ENCODE results near the gene RAB30. TPM values are rescaled to one million over a fixed set of nuclear protein-coding genes. Genes with fewer than 3 reads are reported as not detected.

RAB30 gene
- 5.1 to 7.3 TPM (median 5.7 TPM) in 5 replicates for total RNA-seq (2022; extraction: Qiagen RNA extraction; ENCODE audit: low read depth)

DNA sequence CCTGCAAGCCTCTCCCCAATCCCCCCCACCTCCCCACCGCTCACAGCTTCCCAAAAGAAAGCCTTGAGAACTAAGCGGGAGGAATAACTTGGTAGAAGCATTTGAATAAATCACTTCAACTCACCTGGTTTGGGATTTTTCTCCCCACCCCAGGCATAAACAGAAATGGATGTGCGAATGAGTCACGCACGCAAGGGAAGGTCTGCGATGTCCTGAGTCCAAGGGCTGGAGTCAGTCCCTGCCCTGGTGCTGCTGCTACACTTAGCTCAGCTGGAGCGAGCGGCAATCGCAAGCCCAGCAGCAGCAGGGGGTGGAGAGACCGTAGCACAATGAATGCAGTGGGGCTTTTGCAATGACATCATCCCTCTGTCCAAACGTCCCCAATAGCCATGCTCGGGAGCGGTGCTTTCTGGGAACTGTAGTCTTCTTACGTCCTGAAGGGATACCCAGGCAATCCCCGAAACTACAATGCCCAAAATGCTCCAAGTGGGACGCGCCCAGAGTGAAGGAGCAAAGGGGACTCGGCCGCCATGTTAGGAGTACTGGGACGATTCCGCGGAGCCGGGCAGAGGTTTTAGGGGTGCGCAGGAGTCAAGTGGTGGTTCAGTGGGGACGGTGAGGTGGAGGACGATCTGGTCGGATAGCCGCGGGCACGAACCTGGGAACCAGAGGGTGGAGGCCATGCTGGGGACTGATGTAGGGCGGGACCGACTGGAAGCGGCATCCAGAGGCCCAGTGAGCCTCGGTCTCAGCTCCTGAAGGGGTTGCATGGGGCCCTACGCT, at the start of gene RAB30:
Gene RAB30 (minus strand): TSS at position 331 of the 783 bp plus-strand sequence. CDS start 74,581 bp downstream, outside the sequence.

Other genes with a start within 250 kb of the RAB30 start
- gene PRCP, start 171.5 kb downstream of the RAB30 start, total RNA-seq (2022; extraction: Qiagen RNA extraction; ENCODE audit: low read depth), result 47.1 to 51.3 TPM (median 50.3 TPM) in 5 replicates
- gene DDIAS, start 170.2 kb downstream of the RAB30 start, total RNA-seq (2022; extraction: Qiagen RNA extraction; ENCODE audit: low read depth), result 13.3 to 17.4 TPM (median 16.5 TPM) in 5 replicates
- gene PCF11, start 85.2 kb upstream of the RAB30 start, total RNA-seq (2022; extraction: Qiagen RNA extraction; ENCODE audit: low read depth), result 21.9 to 26.6 TPM (median 25.1 TPM) in 5 replicates
- gene ANKRD42, start 121.8 kb upstream of the RAB30 start, total RNA-seq (2022; extraction: Qiagen RNA extraction; ENCODE audit: low read depth), result 6.7 to 9.9 TPM (median 8.6 TPM) in 5 replicates
- gene CCDC90B, start 214.5 kb upstream of the RAB30 start, total RNA-seq (2022; extraction: Qiagen RNA extraction; ENCODE audit: low read depth), result 53.1 to 73.3 TPM (median 59.0 TPM) in 5 replicates

All from A549 treated with GW870086 at 1 μM for 4 hours (cell line).